Activated CD4-positive, alpha-beta T cell treated with anti-CD3 and anti-CD28 coated beads for 36 hours (primary cell): ENCODE measurements around the gene CCR6. TPM values are rescaled to one million over a fixed set of nuclear protein-coding genes. Genes with fewer than 3 reads are reported as not detected.
"Not testable (repeated sequence)": the region's sequence is repeated elsewhere in the genome, so short reads cannot be mapped to it uniquely, and the experiment has no call there.

Experiments
- ATAC-seq: fragments of 200-7000 bp; cut with Tn5 transposase; one replicate; pipeline ENCODE4 v1.10.0; 2021; ENCODE audit warnings: mild to moderate bottlenecking, moderate library complexity
- CTCF ChIA-PET: fragments of 350-600 bp; sonication (Branson Sonifier 250); formaldehyde crosslinking; loops from one replicate; lab custom pipeline; 2021; ENCODE audit warnings: antibody characterized with exemption; lab: Charles Lee
- POLR2A ChIA-PET: fragments of 350-600 bp; sonication (Branson Sonifier 250); formaldehyde crosslinking; loops from one replicate; lab custom pipeline; 2021; ENCODE audit warnings: antibody characterized with exemption, inconsistent platforms; lab: Charles Lee
- DNase-seq: peaks from one replicate; pipeline ENCODE4 v3.0.0-alpha.2; 2020
- H3K27ac Mint-ChIP-seq: one replicate; pipeline ENCODE4 v1.8.0; 2021; ENCODE audit warnings: mixed read lengths
- H3K27me3 Mint-ChIP-seq: one replicate; pipeline ENCODE4 v1.8.0; 2021; ENCODE audit warnings: mixed read lengths
- H3K36me3 Mint-ChIP-seq: one replicate; pipeline ENCODE4 v1.8.0; 2021; ENCODE audit warnings: low read depth, mixed read lengths
- H3K4me1 Mint-ChIP-seq: one replicate; pipeline ENCODE4 v1.8.0; 2021; ENCODE audit warnings: mixed read lengths
- H3K4me3 Mint-ChIP-seq: one replicate; pipeline ENCODE4 v1.8.0; 2021; ENCODE audit warnings: mild to moderate bottlenecking, moderate library complexity, mixed read lengths
- H3K9me3 Mint-ChIP-seq: one replicate; pipeline ENCODE4 v1.8.0; 2021; ENCODE audit warnings: low read depth, mixed read lengths
- intact Hi-C, 2 experiments: fragments of 100-400 bp; cut with DNase I in 1 of 2; cut with micrococcal nuclease in 1 of 2; formaldehyde crosslinking; loops; one replicate each; pipeline versions ENCODE4 v1.14.2 to v1.15.1; 2022 to 2024; cut with DNase I, micrococcal nuclease
- total RNA-seq, 2 experiments: library from RNA; stranded (reverse); gene quantifications; one replicate each; pipeline ENCODE4 v1.2.3, GENCODE V29; 2021

Gene CCR6
- total RNA-seq = 1 to 10 TPM; 3.4 to 4.0 TPM

GRCh38 chr6:167122827-167123657 lies at the start of gene CCR6:
Gene CCR6 (plus strand): TSS chr6:167123096. CDS start chr6:167136135, 13,039 bp downstream.
- ATAC-seq = no peak
- H3K4me3 Mint-ChIP-seq = no peak within 1 kb of the TSS

GRCh38 chr6:167073679-167074274 lies 49.1 kb upstream of the CCR6 start:
- no peaks in the 10 kb centered on the region for H3K27me3 Mint-ChIP-seq
- H3K36me3 Mint-ChIP-seq = peaks cover 6% of the 10 kb centered on the region
- no peak overlapping the region for H3K4me3 Mint-ChIP-seq
- ChIA-PET POLR2A (no interaction called here), CTCF (interaction anchor here (0.9 kb wide), 1 partner anchor 22 kb away, joined by 3 read pairs; no protein-coding TSS in a partner anchor)
- no peak overlapping the region for H3K27ac Mint-ChIP-seq
- intact Hi-C loops = no loop called here
- peaks cover 9% of the 10 kb centered on the region for H3K4me1 Mint-ChIP-seq
- ATAC-seq (no peak), DNase-seq (no peak)
- H3K9me3 Mint-ChIP-seq = peaks cover 23% of the 10 kb centered on the region

More at GRCh38 chr6:167122827-167123657, at the start of gene CCR6:
- intact Hi-C loops = no loop called here
- Mint-ChIP-seq H3K27me3 (no peaks in the 10 kb centered on the region), H3K9me3 (no peaks in the 10 kb centered on the region), H3K4me1 (peaks cover 53% of the 10 kb centered on the region), H3K36me3 (no peaks in the 10 kb centered on the region), H3K27ac (peak within 1 kb of the TSS; percentile 2)
- POLR2A ChIA-PET = no interaction called here
- CTCF ChIA-PET = interaction anchor here (0.7 to 1.5 kb wide), 3 partner anchors 11 to 19 kb away, joined by 3 read pairs; no protein-coding TSS in a partner anchor
- no peak for DNase-seq

- no peak overlapping the region for H3K27ac Mint-ChIP-seq
- ChIA-PET CTCF (no interaction called here), POLR2A (interaction anchor here (0.6 kb wide), 1 partner anchor 136 kb away, joined by 9 read pairs; no protein-coding TSS in a partner anchor)
- peaks cover 27% of the 10 kb centered on the region for H3K4me1 Mint-ChIP-seq
- H3K9me3 Mint-ChIP-seq = peaks cover 11% of the 10 kb centered on the region
- no peak for DNase-seq
- ATAC-seq = no peak
- H3K36me3 Mint-ChIP-seq = peaks cover 4% of the 10 kb centered on the region
- H3K27me3 Mint-ChIP-seq = no peaks in the 10 kb centered on the region
- H3K4me3 Mint-ChIP-seq = no peak overlapping the region
- intact Hi-C loops = no loop called here
These were observed 45.5 kb upstream of the CCR6 start for GRCh38 chr6:167077241-167077932.

GRCh38 chr6:167078745-167079144 lies 44.2 kb upstream of the CCR6 start:
- peaks cover 2% of the 10 kb centered on the region for H3K9me3 Mint-ChIP-seq
- H3K36me3 Mint-ChIP-seq = no peaks in the 10 kb centered on the region
- ATAC-seq (peak; percentile 45), DNase-seq (peak; percentile 38)
- no peak overlapping the region for H3K4me3 Mint-ChIP-seq
- ChIA-PET CTCF (interaction anchor here (1.0 kb wide), 1 partner anchor 15 kb away, joined by 3 read pairs; no protein-coding TSS in a partner anchor), POLR2A (interaction anchor here (1.3 kb wide), 1 partner anchor 31 kb away, joined by 3 read pairs; no protein-coding TSS in a partner anchor)
- no peak overlapping the region for H3K27ac Mint-ChIP-seq
- intact Hi-C loops = loop anchor here (2.0 kb wide), 4 partner anchors 16 to 32 kb away; no protein-coding TSS in a partner anchor
- H3K4me1 Mint-ChIP-seq = peaks cover 24% of the 10 kb centered on the region
- H3K27me3 Mint-ChIP-seq = no peaks in the 10 kb centered on the region

GRCh38 chr6:167079853-167080297 lies 43.0 kb upstream of the CCR6 start:
- intact Hi-C loops = loop anchor here (2.0 kb wide), 4 partner anchors 15 to 31 kb away; no protein-coding TSS in a partner anchor
- POLR2A ChIA-PET = interaction anchor here (1.3 kb wide), 1 partner anchor 32 kb away, joined by 3 read pairs; no protein-coding TSS in a partner anchor
- Mint-ChIP-seq H3K4me3 (no peak overlapping the region), H3K27me3 (no peaks in the 10 kb centered on the region), H3K36me3 (no peaks in the 10 kb centered on the region), H3K27ac (peak overlapping the region; percentile 53), H3K4me1 (peaks cover 22% of the 10 kb centered on the region), H3K9me3 (peaks cover 2% of the 10 kb centered on the region)
- ATAC-seq (peak; percentile 94), DNase-seq (peak; percentile 83)
- CTCF ChIA-PET = no interaction called here

- no peak for DNase-seq
- Mint-ChIP-seq H3K27ac (no peak overlapping the region), H3K9me3 (peaks cover 17% of the 10 kb centered on the region), H3K27me3 (no peaks in the 10 kb centered on the region), H3K4me1 (peaks cover 27% of the 10 kb centered on the region), H3K36me3 (peaks cover 6% of the 10 kb centered on the region), H3K4me3 (no peak overlapping the region)
- CTCF ChIA-PET = interaction anchor here (0.6 kb wide), 1 partner anchor 128 kb away, joined by 3 read pairs; no protein-coding TSS in a partner anchor
- intact Hi-C loops = no loop called here
- no peak for ATAC-seq
- POLR2A ChIA-PET = no interaction called here
These were observed 35.0 kb upstream of the CCR6 start for GRCh38 chr6:167087857-167088354.

GRCh38 chr6:167088741-167089140 lies 34.2 kb upstream of the CCR6 start:
- intact Hi-C loops, DNase-seq, H3K4me3 Mint-ChIP-seq, ATAC-seq, CTCF ChIA-PET, H3K36me3 Mint-ChIP-seq, POLR2A ChIA-PET, H3K27ac Mint-ChIP-seq, H3K27me3 Mint-ChIP-seq: not testable (repeated sequence)
- peaks cover 35% of the 10 kb centered on the region for H3K4me1 Mint-ChIP-seq
- H3K9me3 Mint-ChIP-seq = peaks cover 17% of the 10 kb centered on the region

- Mint-ChIP-seq H3K27me3 (no peaks in the 10 kb centered on the region), H3K4me1 (peaks cover 43% of the 10 kb centered on the region), H3K27ac (no peak overlapping the region), H3K4me3 (no peak overlapping the region), H3K9me3 (peaks cover 17% of the 10 kb centered on the region), H3K36me3 (peaks cover 6% of the 10 kb centered on the region)
- ATAC-seq (no peak), DNase-seq (no peak)
- intact Hi-C loops = no loop called here
- ChIA-PET CTCF (no interaction called here), POLR2A (no interaction called here)
These were observed 33.4 kb upstream of the CCR6 start for GRCh38 chr6:167089243-167090142.

- H3K9me3 Mint-ChIP-seq = peaks cover 16% of the 10 kb centered on the region
- no peaks in the 10 kb centered on the region for H3K27me3 Mint-ChIP-seq
- POLR2A ChIA-PET = no interaction called here
- peaks cover 6% of the 10 kb centered on the region for H3K36me3 Mint-ChIP-seq
- H3K4me1 Mint-ChIP-seq = peaks cover 49% of the 10 kb centered on the region
- CTCF ChIA-PET = interaction anchor here (0.5 kb wide), 1 partner anchor 261 kb away, joined by 4 read pairs; no protein-coding TSS in a partner anchor
- H3K27ac Mint-ChIP-seq = no peak overlapping the region
- DNase-seq (no peak), ATAC-seq (no peak)
- intact Hi-C loops = no loop called here
- H3K4me3 Mint-ChIP-seq = no peak overlapping the region
These were observed 32.7 kb upstream of the CCR6 start for GRCh38 chr6:167090171-167090570.
